ENCODE measurements around the gene NKAP. TPM values are rescaled to one million over a fixed set of nuclear protein-coding genes. Genes with fewer than 3 reads are reported as not detected.

NKAP gene
- 10 to 100 TPM in 1 of 2 experiments, 1 to 10 TPM in 1; 10.0 to 12.2 TPM for total RNA-seq

DNA sequence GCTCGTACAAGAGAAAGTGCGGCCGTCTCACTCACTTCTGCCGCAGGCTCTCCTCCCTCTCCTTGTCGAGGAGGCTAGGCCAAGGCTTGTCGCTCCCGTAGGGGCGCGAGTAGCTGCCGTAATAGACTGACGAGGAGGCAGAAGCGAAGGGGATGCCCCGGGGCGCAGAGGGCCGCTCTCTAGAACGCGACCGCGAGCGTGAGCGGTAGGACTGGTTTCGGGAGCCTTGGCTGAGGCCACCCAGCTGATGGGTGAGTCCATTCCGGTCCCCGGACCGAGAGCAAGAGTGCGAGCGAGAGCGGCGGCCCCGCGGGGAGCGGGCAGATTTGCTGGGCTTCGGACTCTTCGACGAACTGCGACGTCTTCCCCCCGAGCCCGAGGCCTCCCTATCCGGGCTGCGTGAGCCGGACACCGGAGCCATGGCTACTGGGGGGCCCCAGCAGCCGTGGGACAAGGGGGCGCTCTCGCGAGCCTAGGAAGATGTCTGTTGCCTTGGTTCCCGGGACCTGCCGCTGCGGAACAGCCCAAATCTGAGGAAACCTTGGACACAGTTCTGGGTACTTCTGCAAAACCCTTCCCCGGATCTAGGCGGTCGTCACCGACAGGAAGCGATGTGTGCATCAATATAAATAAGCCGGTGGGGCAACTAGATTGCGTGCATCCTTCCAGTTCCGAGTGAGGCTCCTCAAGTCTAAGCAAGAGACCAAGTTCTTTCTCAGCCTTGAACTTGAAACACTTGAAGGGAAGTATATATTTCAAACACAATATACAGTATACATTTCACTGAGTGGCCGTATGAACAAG is at the start of gene NKAP:
TSS of gene NKAP (minus strand) at position 567 of the 804 bp plus-strand sequence. CDS start at position 421, 146 bp downstream.
- ChIA-PET CTCF (no interaction called here), POLR2A (interaction anchor here (1.6 kb wide), 1 partner anchor 42 kb away, joined by 5 read pairs; no protein-coding TSS in a partner anchor)
- H3K36me3 Mint-ChIP-seq (ENCODE audit: low read depth), result peaks cover 3% of the 10 kb centered on the region
- ATAC-seq (peak; percentile 90), DNase-seq (peak; percentile 86)
- H3K4me1 Mint-ChIP-seq (ENCODE audit: low read depth), result peaks cover 16% of the 10 kb centered on the region
- intact Hi-C loops (cut with micrococcal nuclease), result no loop called here
- H3K4me3 Mint-ChIP-seq, result peak within 1 kb of the TSS; percentile 79
- H3K27me3 Mint-ChIP-seq, result no peaks in the 10 kb centered on the region
- TF ChIP-seq, protein P1, sequence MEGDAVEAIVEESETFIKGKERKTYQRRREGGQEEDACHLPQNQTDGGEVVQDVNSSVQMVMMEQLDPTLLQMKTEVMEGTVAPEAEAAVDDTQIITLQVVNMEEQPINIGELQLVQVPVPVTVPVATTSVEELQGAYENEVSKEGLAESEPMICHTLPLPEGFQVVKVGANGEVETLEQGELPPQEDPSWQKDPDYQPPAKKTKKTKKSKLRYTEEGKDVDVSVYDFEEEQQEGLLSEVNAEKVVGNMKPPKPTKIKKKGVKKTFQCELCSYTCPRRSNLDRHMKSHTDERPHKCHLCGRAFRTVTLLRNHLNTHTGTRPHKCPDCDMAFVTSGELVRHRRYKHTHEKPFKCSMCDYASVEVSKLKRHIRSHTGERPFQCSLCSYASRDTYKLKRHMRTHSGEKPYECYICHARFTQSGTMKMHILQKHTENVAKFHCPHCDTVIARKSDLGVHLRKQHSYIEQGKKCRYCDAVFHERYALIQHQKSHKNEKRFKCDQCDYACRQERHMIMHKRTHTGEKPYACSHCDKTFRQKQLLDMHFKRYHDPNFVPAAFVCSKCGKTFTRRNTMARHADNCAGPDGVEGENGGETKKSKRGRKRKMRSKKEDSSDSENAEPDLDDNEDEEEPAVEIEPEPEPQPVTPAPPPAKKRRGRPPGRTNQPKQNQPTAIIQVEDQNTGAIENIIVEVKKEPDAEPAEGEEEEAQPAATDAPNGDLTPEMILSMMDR (IDR thresholded peaks at IDR 0.05), result no peak
- H3K27ac Mint-ChIP-seq, result peak within 1 kb of the TSS; percentile 90
- H3K9me3 Mint-ChIP-seq, result no peaks in the 10 kb centered on the region

DNA sequence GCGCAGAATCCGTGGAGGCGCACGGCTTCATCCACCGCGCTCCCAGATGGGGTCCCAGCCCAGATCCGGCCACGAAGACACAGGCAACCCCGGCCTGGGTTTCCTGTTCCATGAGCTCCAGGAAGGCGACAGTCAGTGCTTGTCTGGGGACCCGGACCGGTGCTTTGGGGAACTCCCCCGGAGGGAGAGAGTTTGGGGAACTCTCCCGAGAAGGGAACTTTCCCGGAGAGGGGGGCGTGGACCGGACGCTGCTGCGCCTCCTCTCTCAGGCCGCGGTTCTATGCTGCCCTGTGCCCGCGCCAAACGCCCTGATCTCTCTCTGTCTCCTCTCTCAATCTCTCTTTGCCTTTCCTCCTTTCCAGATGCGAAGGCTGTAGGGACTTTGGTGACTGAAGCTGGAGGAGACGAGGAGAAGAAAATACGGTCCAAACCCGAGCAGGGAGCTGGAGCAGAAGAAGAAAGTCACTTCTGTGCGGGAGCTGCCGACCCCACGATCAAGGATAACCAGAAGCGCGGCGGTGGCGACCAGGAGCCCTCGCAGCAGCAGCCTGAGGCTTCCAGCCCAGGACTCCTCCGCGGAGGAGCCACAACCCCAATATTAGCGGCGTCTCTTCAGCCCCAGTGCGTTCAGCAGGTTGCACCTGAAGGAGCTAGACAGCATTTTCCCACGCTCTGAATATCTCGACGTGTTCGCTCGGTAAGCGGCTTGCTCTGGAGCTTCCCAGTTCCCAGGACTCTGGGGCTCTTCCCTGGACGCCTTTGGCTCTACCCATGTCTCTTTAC is 47.6 kb upstream of the NKAP start:
- intact Hi-C loops (cut with micrococcal nuclease), result no loop called here
- no peak for DNase-seq
- H3K36me3 Mint-ChIP-seq (ENCODE audit: low read depth), result no peaks in the 10 kb centered on the region
- H3K9me3 Mint-ChIP-seq, result no peaks in the 10 kb centered on the region
- H3K27me3 Mint-ChIP-seq, result peaks cover 48% of the 10 kb centered on the region
- POLR2A ChIA-PET, result interaction anchor here (1.1 kb wide), 1 partner anchor 10 kb away, joined by 7 read pairs; no protein-coding TSS in a partner anchor
- CTCF ChIA-PET, result interaction anchor here (0.9 kb wide), 1 partner anchor 11 kb away, joined by 5 read pairs; no protein-coding TSS in a partner anchor
- TF ChIP-seq, protein P1 (IDR thresholded peaks at IDR 0.05), result no peak
- H3K4me1 Mint-ChIP-seq (ENCODE audit: low read depth), result peaks cover 12% of the 10 kb centered on the region
- no peak overlapping the region for H3K27ac Mint-ChIP-seq
- peak overlapping the region; percentile 50 for H3K4me3 Mint-ChIP-seq
- ATAC-seq, result peak; percentile 17

DNA sequence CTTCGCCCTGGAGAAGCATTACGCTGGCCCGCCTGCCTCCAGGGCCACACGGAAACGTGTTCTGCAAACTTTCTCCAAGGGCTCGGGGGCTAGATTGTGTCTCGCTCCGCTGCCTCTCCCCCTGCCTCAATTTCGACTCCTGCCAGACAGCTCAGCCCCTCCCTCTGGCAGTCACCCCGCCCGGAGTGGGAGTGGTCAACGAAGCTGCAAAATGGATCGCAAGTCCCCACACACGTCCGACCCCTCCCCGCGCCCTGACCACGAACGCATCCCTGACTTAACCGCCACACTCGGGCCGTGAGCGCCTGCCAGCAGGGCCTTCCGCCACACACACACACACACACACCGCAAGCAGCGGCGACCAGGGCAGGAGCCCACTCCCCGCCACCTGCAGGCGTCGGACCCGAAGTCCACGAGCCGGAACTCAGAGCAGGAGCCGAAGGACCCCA is 47.0 kb upstream of the NKAP start:
- DNase-seq (no peak), ATAC-seq (no peak)
- H3K27me3 Mint-ChIP-seq, result peaks cover 43% of the 10 kb centered on the region
- intact Hi-C loops (cut with micrococcal nuclease), result no loop called here
- H3K4me1 Mint-ChIP-seq (ENCODE audit: low read depth), result peaks cover 12% of the 10 kb centered on the region
- no peak overlapping the region for H3K27ac Mint-ChIP-seq
- ChIA-PET POLR2A (interaction anchor here (1.1 kb wide), 1 partner anchor 10 kb away, joined by 7 read pairs; no protein-coding TSS in a partner anchor), CTCF (no interaction called here)
- TF ChIP-seq, protein P1 (IDR thresholded peaks at IDR 0.05), result no peak
- H3K36me3 Mint-ChIP-seq (ENCODE audit: low read depth), result no peaks in the 10 kb centered on the region
- H3K9me3 Mint-ChIP-seq, result no peaks in the 10 kb centered on the region
- H3K4me3 Mint-ChIP-seq, result peak overlapping the region; percentile 50

DNA sequence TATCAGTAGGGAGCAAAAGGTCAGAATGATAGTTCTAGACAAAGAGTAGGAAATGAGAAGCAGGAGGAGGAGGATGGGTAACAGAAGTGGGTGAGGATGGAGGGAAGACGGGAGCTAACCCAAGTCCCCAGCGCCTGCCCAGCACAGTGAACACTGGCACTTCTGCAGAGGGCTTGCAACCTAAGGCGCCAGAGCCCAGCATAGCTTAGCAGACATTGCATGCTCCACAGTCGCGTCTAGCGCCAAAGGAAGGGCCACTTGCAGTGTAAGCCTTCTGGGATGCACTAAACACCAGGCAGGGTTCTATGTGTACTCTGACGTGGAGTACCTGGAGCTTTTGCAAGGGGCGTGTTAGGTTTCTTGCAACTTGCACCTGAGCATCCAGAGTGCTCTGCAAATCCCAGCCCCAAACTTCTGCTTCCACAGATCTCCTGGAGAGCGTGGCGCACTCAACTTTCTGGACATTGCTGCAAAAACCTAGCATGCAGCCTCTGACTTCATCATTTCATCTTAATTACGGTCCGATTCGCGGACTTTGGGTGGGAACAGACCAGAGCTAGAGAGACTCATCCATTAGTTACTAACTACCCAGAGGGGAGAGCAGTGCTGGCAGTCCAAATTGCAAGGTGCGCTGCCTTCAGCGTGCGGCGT is 46.5 kb upstream of the NKAP start:
- Mint-ChIP-seq H3K36me3 (ENCODE audit: low read depth) (no peaks in the 10 kb centered on the region), H3K4me1 (ENCODE audit: low read depth) (peaks cover 12% of the 10 kb centered on the region), H3K27ac (no peak overlapping the region), H3K9me3 (no peaks in the 10 kb centered on the region), H3K27me3 (peaks cover 41% of the 10 kb centered on the region), H3K4me3 (peak overlapping the region; percentile 50)
- ChIA-PET CTCF (interaction anchor here (1.1 kb wide), 1 partner anchor 10 kb away, joined by 3 read pairs; no protein-coding TSS in a partner anchor), POLR2A (no interaction called here)
- TF ChIP-seq, protein P1 (IDR thresholded peaks at IDR 0.05), result no peak
- intact Hi-C loops (cut with micrococcal nuclease), result no loop called here
- DNase-seq (no peak), ATAC-seq (no peak)

Data from activated CD8-positive, alpha-beta T cell treated with anti-CD3 and anti-CD28 coated beads for 36 hours (primary cell).